ENCODE measurements around the gene PLK5.

DNA sequence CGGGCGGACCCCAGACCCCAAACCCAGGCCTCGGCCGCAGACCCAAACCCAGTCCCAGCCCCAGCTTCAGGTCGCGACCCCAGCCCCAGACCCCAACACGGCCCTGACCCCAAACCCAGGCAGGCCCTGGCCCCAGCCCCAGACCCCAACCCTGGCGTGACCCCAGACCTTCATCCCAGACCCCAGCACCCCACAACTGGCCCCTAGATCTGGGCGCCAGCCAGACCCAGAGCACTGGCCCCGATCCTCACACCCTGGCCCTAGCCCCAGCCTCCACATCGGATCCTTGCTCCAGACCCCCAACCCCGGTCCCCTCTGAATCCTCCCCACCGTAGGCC, 61.3 kb downstream of the PLK5 start:
- TF ChIP-seq, protein P1, sequence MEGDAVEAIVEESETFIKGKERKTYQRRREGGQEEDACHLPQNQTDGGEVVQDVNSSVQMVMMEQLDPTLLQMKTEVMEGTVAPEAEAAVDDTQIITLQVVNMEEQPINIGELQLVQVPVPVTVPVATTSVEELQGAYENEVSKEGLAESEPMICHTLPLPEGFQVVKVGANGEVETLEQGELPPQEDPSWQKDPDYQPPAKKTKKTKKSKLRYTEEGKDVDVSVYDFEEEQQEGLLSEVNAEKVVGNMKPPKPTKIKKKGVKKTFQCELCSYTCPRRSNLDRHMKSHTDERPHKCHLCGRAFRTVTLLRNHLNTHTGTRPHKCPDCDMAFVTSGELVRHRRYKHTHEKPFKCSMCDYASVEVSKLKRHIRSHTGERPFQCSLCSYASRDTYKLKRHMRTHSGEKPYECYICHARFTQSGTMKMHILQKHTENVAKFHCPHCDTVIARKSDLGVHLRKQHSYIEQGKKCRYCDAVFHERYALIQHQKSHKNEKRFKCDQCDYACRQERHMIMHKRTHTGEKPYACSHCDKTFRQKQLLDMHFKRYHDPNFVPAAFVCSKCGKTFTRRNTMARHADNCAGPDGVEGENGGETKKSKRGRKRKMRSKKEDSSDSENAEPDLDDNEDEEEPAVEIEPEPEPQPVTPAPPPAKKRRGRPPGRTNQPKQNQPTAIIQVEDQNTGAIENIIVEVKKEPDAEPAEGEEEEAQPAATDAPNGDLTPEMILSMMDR (conservative IDR thresholded peaks at IDR 0.05; ENCODE audit: low read depth, low read length): no peak
- TF ChIP-seq POLR2A (IDR thresholded peaks at IDR 0.05; ENCODE audit: low read depth, low read length) (no peak), RCOR1 (IDR thresholded peaks at IDR 0.05; ENCODE audit: insufficient replicate concordance, low read length) (no peak), CEBPB (IDR thresholded peaks at IDR 0.05; ENCODE audit: low read depth, low read length) (no peak), RAD21 (IDR thresholded peaks at IDR 0.05; ENCODE audit: low read length) (no peak)
- TF ChIP-seq, protein P2, sequence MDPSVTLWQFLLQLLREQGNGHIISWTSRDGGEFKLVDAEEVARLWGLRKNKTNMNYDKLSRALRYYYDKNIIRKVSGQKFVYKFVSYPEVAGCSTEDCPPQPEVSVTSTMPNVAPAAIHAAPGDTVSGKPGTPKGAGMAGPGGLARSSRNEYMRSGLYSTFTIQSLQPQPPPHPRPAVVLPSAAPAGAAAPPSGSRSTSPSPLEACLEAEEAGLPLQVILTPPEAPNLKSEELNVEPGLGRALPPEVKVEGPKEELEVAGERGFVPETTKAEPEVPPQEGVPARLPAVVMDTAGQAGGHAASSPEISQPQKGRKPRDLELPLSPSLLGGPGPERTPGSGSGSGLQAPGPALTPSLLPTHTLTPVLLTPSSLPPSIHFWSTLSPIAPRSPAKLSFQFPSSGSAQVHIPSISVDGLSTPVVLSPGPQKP (IDR thresholded peaks at IDR 0.05; ENCODE audit: borderline replicate concordance, low read depth, low read length): no peak

Data from IMR-90 (cell line).